Endothelial cell of umbilical vein (primary cell): ENCODE data around the gene TERT.

ENCODE experiments used
- CTCF ChIP-seq, 2 donors: IDR thresholded peaks; 1 replicate in 1 of 2; 2 replicates in 1 of 2; pipeline ENCODE4 v1.5.1; 2011; ENCODE audit warnings: low read length in 2 of 2, mild to moderate bottlenecking in 2 of 2, moderate library complexity in 2 of 2, control low read depth in 1 of 2, inconsistent platforms in 1 of 2, low read depth in 1 of 2; ENCODE audit not compliant: insufficient read depth in 1 of 2; ENCODE audit errors: extremely low read depth in 1 of 2
- EZH2 ChIP-seq: IDR thresholded peaks from 2 replicates; pipeline ENCODE4 v1.6.1; 2012; ENCODE audit warnings: borderline replicate concordance, low read depth, mild to moderate bottlenecking, moderate library complexity, low read length, inconsistent platforms; ENCODE audit not compliant: severe bottlenecking
- FOS ChIP-seq: IDR thresholded peaks from 2 replicates; pipeline ENCODE4 v1.6.1; 2011; ENCODE audit warnings: mild to moderate bottlenecking, low read length, moderate library complexity, borderline replicate concordance; ENCODE audit not compliant: insufficient read depth
- GATA2 ChIP-seq: IDR thresholded peaks from 2 replicates; pipeline ENCODE4 v1.7.0; 2011; ENCODE audit warnings: low read depth, mild to moderate bottlenecking, moderate library complexity, mixed read lengths, low read length; ENCODE audit not compliant: insufficient read length, insufficient read depth
- JUN ChIP-seq: IDR thresholded peaks from 2 replicates; pipeline ENCODE4 v1.6.1; 2011; ENCODE audit warnings: borderline replicate concordance, low read depth; ENCODE audit not compliant: insufficient read length, insufficient read depth
- MAX ChIP-seq: IDR thresholded peaks from 2 replicates; pipeline ENCODE4 v1.6.1; 2011; ENCODE audit not compliant: insufficient read depth, insufficient read length
- MYC ChIP-seq: IDR thresholded peaks from one replicate; pipeline ENCODE4 v1.6.1; 2011; ENCODE audit warnings: mild to moderate bottlenecking, low read depth, low read length
- POLR2A ChIP-seq: IDR thresholded peaks from 2 replicates; pipeline ENCODE4 v1.6.1; 2012; ENCODE audit warnings: low read depth, mild to moderate bottlenecking, control low read depth, low read length
- POLR2AphosphoS5 ChIP-seq: IDR thresholded peaks from 2 replicates; pipeline ENCODE4 v1.6.1; 2012; ENCODE audit warnings: low read depth, mild to moderate bottlenecking, control low read depth, low read length, moderate library complexity; ENCODE audit not compliant: insufficient read depth

GRCh38 chr5:1329111-1329579 lies 34.3 kb upstream of the TERT start:
- no peak for TF ChIP-seq MYC
- no peak for TF ChIP-seq CTCF (IDR thresholded peaks at IDR 0.05; ENCODE audit: extremely low read depth in 1 of 2, insufficient read depth in 1 of 2, low read depth in 1 of 2, low read length in 2 of 2)
- TF ChIP-seq POLR2A = no peak
- no peak for TF ChIP-seq POLR2AphosphoS5
- no peak for TF ChIP-seq EZH2
- no peak for TF ChIP-seq MAX
- TF ChIP-seq JUN = no peak
- no peak for TF ChIP-seq FOS
- TF ChIP-seq GATA2 = no peak
